Chondrocyte (in vitro differentiated cells): ENCODE results near the gene PRKD2. TPM values are rescaled to one million over a fixed set of nuclear protein-coding genes. Genes with fewer than 3 reads are reported as not detected.

Source experiments
- DNase-seq: peaks from one replicate; pipeline ENCODE4 v3.0.0; 2021; ENCODE audit warnings: mixed read lengths, low spot score
- H3K27ac Mint-ChIP-seq: one replicate; pipeline ENCODE4 v1.8.0; 2021; ENCODE audit warnings: mild to moderate bottlenecking, moderate library complexity, mixed read lengths; ENCODE audit not compliant: unreplicated experiment
- H3K27me3 Mint-ChIP-seq: 2 replicates; pipeline ENCODE4 v1.8.0; 2021; ENCODE audit warnings: low read depth, mixed read lengths
- H3K36me3 Mint-ChIP-seq: 2 replicates; pipeline ENCODE4 v1.8.0; 2021; ENCODE audit warnings: low read depth, mixed read lengths
- H3K4me1 Mint-ChIP-seq: 2 replicates; pipeline ENCODE4 v1.8.0; 2021; ENCODE audit warnings: low read depth, mild to moderate bottlenecking, mixed read lengths
- H3K4me3 Mint-ChIP-seq: one replicate; pipeline ENCODE4 v1.8.0; 2021; ENCODE audit warnings: mild to moderate bottlenecking, moderate library complexity, mixed read lengths; ENCODE audit not compliant: unreplicated experiment
- H3K9me3 Mint-ChIP-seq: 2 replicates; pipeline ENCODE4 v1.8.0; 2021; ENCODE audit warnings: low read depth, mixed read lengths
- total RNA-seq: library from RNA; stranded (reverse); gene quantifications from 3 replicates; pipeline ENCODE4 v1.2.1, GENCODE V29; 2021
- TF ChIP-seq, protein P1 (sequence below): fragments of 200-600 bp; sonication (generic); IDR thresholded peaks from 2 replicates; pipeline ENCODE4 v1.5.0; 2021; ENCODE audit warnings: antibody characterized with exemption, mild to moderate bottlenecking, moderate library complexity

PRKD2 gene
- total RNA-seq, 1 donor from 2014 or later, result 23.3 TPM

DNA sequence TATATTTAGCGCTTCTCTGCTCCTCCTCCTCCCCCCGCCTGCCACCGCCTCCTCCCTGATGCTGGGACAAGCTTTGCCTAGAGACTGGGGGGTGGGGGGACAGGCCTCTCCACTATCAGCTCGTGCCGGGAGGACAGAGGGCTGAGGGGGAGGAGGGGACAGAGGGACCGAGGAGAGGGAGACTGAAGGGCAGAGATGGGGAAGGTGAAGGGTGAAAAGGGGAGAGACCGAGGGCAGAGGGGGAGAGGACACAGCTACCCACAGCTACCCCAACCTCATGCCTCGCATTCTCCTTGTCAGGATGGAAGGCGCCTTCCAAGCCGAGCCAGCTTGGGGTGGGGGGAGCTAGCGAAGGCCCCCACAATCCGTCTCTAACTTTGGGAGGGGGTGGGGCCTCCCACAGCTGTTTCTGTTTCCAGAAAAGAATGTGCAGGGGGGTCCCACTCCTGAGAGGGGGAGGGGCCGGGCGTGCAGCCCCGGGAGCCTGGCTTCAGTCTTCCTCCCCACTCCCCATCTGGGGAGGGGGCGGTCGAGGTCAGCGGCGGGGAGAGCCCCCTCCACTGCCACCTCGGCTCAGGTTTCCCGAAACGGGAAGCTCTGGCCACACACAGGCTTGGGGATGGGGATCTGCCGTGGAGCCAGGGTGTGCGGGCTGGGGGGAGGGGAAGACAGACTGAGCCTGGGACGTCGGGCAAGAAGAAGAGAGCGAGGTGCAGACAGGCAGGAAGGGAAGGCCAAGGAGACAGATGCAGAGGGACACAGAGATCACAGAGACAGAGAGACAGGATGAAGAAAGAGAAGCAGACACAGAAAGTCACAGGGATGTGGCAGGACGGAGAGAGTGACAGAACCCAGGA is 57.5 kb downstream of the PRKD2 start:
- Mint-ChIP-seq H3K27ac (peak overlapping the region; percentile 38), H3K4me1 (peaks cover 31% of the 10 kb centered on the region), H3K36me3 (no peaks in the 10 kb centered on the region), H3K9me3 (no peaks in the 10 kb centered on the region), H3K27me3 (no peaks in the 10 kb centered on the region), H3K4me3 (peak overlapping the region; percentile 77)
- TF ChIP-seq, protein P1, sequence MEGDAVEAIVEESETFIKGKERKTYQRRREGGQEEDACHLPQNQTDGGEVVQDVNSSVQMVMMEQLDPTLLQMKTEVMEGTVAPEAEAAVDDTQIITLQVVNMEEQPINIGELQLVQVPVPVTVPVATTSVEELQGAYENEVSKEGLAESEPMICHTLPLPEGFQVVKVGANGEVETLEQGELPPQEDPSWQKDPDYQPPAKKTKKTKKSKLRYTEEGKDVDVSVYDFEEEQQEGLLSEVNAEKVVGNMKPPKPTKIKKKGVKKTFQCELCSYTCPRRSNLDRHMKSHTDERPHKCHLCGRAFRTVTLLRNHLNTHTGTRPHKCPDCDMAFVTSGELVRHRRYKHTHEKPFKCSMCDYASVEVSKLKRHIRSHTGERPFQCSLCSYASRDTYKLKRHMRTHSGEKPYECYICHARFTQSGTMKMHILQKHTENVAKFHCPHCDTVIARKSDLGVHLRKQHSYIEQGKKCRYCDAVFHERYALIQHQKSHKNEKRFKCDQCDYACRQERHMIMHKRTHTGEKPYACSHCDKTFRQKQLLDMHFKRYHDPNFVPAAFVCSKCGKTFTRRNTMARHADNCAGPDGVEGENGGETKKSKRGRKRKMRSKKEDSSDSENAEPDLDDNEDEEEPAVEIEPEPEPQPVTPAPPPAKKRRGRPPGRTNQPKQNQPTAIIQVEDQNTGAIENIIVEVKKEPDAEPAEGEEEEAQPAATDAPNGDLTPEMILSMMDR, result no peak
- DNase-seq, result no peak

DNA sequence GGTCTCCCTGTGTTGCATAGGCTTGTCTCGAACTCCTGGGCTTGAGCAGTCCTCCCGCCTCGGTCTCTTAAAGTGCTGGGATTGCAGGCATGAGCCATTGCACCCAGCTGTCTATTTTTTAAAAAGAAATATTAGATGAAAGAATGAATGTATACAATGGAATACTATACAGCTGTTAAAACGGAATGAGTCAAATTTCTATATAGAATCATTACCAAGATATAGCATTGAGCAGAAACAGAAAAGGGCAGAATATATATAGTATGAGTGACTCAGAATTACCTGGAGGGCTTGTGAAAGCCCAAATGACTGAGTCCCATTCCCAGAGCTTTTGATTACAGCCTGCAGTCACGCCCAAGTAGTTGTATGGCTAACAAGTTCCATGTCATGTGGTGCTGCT is 60.4 kb downstream of the PRKD2 start:
- H3K27ac Mint-ChIP-seq, result no peak overlapping the region
- no peak for DNase-seq
- TF ChIP-seq, protein P1, result no peak
- H3K4me3 Mint-ChIP-seq, result no peak overlapping the region
- peaks cover 2% of the 10 kb centered on the region for H3K36me3 Mint-ChIP-seq
- H3K27me3 Mint-ChIP-seq, result no peaks in the 10 kb centered on the region
- no peaks in the 10 kb centered on the region for H3K9me3 Mint-ChIP-seq
- peaks cover 23% of the 10 kb centered on the region for H3K4me1 Mint-ChIP-seq

DNA sequence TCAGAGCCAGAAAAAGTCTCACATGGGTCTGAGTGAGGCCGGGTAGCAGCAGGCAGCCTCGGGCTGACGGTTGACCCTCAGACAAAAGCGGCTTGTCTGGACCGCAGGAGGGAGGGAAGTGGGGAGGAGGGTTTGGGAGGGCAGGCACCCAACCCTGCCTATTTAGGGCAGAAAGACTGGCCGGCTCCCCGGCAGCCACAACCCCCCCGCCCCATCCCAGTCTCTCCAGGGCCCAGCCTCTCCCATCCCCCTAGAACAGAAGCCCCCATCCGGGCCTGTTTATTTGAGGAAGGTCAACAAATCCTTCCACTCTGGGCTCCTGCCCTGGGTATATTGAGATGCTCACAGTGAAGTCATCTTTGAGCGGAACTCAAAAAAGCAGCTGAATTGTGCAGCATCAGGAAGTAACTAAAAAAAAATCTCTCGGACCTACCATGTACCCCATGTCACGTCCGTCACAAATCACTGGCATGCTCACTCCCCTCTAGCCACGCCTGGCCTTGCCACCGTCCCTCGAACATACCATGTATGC is 62.2 kb downstream of the PRKD2 start:
- Mint-ChIP-seq H3K4me3 (no peak overlapping the region), H3K4me1 (peaks cover 15% of the 10 kb centered on the region), H3K27me3 (no peaks in the 10 kb centered on the region), H3K27ac (no peak overlapping the region), H3K36me3 (peaks cover 2% of the 10 kb centered on the region), H3K9me3 (no peaks in the 10 kb centered on the region)
- TF ChIP-seq, protein P1, result no peak
- no peak for DNase-seq

DNA sequence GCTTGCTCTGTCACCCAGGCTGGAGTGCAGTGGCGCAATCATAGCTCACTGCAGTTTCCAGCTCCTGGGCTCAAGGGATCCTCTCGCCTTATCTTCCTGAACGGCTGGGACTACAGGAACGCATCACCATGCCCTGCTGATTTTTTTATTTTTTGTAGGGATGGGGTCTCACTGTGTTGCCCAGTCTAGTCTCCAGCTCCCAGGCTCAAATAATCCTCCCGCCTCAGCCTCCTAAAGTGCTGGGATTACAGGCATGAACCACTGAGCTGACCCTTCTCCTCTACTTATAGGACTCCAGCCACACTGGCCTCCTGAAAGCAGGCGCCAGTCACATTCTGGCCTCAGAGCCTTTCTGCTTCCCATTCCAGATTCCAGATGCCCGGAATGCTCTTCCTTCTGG is 66.5 kb downstream of the PRKD2 start:
- no peaks in the 10 kb centered on the region for H3K27me3 Mint-ChIP-seq
- no peaks in the 10 kb centered on the region for H3K9me3 Mint-ChIP-seq
- DNase-seq, result no peak
- peaks cover 4% of the 10 kb centered on the region for H3K4me1 Mint-ChIP-seq
- no peak overlapping the region for H3K27ac Mint-ChIP-seq
- H3K4me3 Mint-ChIP-seq, result no peak overlapping the region
- TF ChIP-seq, protein P1, result no peak
- H3K36me3 Mint-ChIP-seq, result peaks cover 9% of the 10 kb centered on the region

DNA sequence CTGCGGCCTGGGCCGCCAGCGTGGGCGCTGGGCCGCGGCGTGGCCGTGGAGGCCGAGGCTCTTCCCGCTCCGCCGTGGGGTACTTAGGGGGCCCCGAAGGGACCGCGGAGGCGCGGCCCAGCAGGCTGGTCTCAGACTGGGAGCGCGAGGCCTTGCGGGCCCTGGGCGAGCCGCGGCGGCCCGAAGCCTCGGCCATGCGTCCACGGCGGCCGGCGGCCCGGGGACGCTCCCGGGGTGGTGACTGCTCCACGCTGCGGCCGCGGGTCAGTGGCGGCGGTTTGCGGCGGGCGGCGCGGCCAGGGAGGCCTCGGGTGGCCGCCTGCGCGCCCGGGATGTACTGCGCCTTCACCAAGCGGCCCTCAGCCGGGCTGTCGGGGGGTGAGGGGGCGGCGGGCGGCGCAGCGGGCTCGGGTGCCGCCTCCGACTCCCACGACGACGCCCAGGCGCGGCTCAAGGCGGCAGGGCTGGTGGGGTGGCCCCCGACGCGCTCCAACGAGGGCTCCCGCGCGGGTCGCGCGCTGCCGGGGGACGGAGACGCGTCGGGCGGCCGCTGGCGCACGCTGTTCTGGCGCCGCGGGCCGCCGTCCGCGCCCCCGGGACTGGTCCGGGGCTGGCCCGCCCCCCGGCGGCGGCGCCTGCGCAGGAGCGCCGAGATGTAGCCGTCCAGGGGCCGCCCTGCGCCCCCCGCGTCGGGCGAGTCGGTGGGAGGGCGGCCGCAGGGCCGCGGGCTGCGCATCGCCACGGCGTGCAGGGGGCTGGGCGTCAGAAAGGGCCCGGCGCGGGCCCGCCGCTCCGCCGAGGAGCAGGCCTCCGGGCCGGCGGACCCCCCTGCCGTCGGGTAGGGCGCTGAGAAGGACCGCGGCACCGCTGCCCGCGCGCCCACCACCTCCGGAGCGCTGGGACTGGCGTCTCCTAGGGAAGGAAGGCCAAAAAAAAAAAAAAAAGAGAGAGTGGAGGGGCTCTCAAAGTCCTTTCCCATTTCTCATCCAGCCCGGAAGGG is 67.7 kb downstream of the PRKD2 start:
- TF ChIP-seq, protein P1, result no peak
- no peaks in the 10 kb centered on the region for H3K27me3 Mint-ChIP-seq
- no peak overlapping the region for H3K27ac Mint-ChIP-seq
- no peak overlapping the region for H3K4me3 Mint-ChIP-seq
- DNase-seq, result no peak
- H3K9me3 Mint-ChIP-seq, result no peaks in the 10 kb centered on the region
- peaks cover 9% of the 10 kb centered on the region for H3K36me3 Mint-ChIP-seq
- H3K4me1 Mint-ChIP-seq, result no peaks in the 10 kb centered on the region
